Fibroblast of lung (primary cell): ENCODE measurements around the gene ITPR1. TPM values are rescaled to one million over a fixed set of nuclear protein-coding genes. Genes with fewer than 3 reads are reported as not detected.

ENCODE experiments used
- DNase-seq, 2 donors: peaks; one replicate each; pipeline versions ENCODE4 v3.0.0 to v3.0.0-alpha.2; 2010; ENCODE audit warnings: low read depth in 2 of 2
- H2AFZ ChIP-seq: 2 replicates; pipeline ENCODE4 v1.5.1; 2012; ENCODE audit warnings: low read length, control low read depth, inconsistent platforms
- H3K27ac ChIP-seq: 2 replicates; pipeline ENCODE4 v1.5.1; 2011; ENCODE audit warnings: low read length, control low read depth; ENCODE audit not compliant: insufficient read depth
- H3K27me3 ChIP-seq: 2 replicates; pipeline ENCODE4 v1.5.1; 2011; ENCODE audit warnings: mild to moderate bottlenecking, low read length; ENCODE audit not compliant: control insufficient read depth, insufficient read depth
- H3K36me3 ChIP-seq: 2 replicates; pipeline ENCODE4 v1.5.1; 2011; ENCODE audit warnings: low read length; ENCODE audit not compliant: control insufficient read depth, insufficient read depth
- H3K4me1 ChIP-seq: 2 replicates; pipeline ENCODE4 v1.5.1; 2011; ENCODE audit warnings: low read length; ENCODE audit not compliant: control insufficient read depth, insufficient read depth; ENCODE audit errors: extremely low read depth
- H3K4me2 ChIP-seq: 2 replicates; pipeline ENCODE4 v1.5.1; 2011; ENCODE audit warnings: low read length, control low read depth; ENCODE audit not compliant: insufficient read depth; ENCODE audit errors: extremely low read depth
- H3K4me3 ChIP-seq, 4 experiments: fragments of 200-600 bp in 1 of 4; sonication (generic) in 1 of 4; replicated peaks in 1 of 4; 2 replicates each; pipeline ENCODE4 v1.5.1; 2011 to 2016; ENCODE audit warnings: low read length in 4 of 4, low read depth in 3 of 4, mild to moderate bottlenecking in 3 of 4, control low read depth in 2 of 4, inconsistent platforms in 1 of 4, mixed read lengths in 1 of 4; ENCODE audit not compliant: insufficient read depth in 1 of 4; ENCODE audit errors: control extremely low read depth in 1 of 4
- H3K79me2 ChIP-seq: 2 replicates; pipeline ENCODE4 v1.5.1; 2012; ENCODE audit warnings: mild to moderate bottlenecking, low read length, inconsistent platforms; ENCODE audit not compliant: control insufficient read depth, insufficient read depth
- H3K9ac ChIP-seq: 2 replicates; pipeline ENCODE4 v1.5.1; 2011; ENCODE audit warnings: mild to moderate bottlenecking, low read length, control low read depth; ENCODE audit not compliant: insufficient read depth
- H3K9me3 ChIP-seq: 2 replicates; pipeline ENCODE4 v1.5.1; 2012; ENCODE audit warnings: low read depth, low read length; ENCODE audit not compliant: control insufficient read depth, insufficient read depth
- H4K20me1 ChIP-seq: 2 replicates; pipeline ENCODE4 v1.5.1; 2011; ENCODE audit warnings: low read length; ENCODE audit not compliant: control insufficient read depth, insufficient read depth; ENCODE audit errors: extremely low read depth
- CTCF ChIP-seq, 2 donors: IDR thresholded peaks in 1 of 2; conservative IDR thresholded peaks in 1 of 2; 1 replicate in 1 of 2; 2 replicates in 1 of 2; pipeline ENCODE4 v1.5.1; 2011 to 2012; ENCODE audit warnings: low read length in 2 of 2, control low read depth in 1 of 2, inconsistent platforms in 1 of 2, low read depth in 1 of 2, mild to moderate bottlenecking in 1 of 2
- EZH2 ChIP-seq: IDR thresholded peaks from 2 replicates; pipeline ENCODE4 v1.5.1; 2012; ENCODE audit warnings: low read length, control low read depth, mild to moderate bottlenecking; ENCODE audit errors: missing control alignments
- polyA plus RNA-seq, 2 donors: library from polyadenylated mRNA; depleted of rRNA in 1 of 2; stranded (reverse) in 1 of 2; unstranded in 1 of 2; fragments of >200 nt; gene quantifications; 2 replicates each; pipeline ENCODE4 v1.2.1, GENCODE V29; 2011 to 2012; ENCODE audit warnings: missing spikeins in 1 of 2
- total RNA-seq: library from RNA; depleted of rRNA; stranded (reverse); fragments of >200 nt; gene quantifications from 2 replicates; pipeline ENCODE4 v1.2.1, GENCODE V29; 2014

The ITPR1 gene
- total and polyA plus RNA-seq, 2 donors (not counting 1 experiment from before 2014, with no cell fraction given), result 19.2 to 87.0 TPM

DNA sequence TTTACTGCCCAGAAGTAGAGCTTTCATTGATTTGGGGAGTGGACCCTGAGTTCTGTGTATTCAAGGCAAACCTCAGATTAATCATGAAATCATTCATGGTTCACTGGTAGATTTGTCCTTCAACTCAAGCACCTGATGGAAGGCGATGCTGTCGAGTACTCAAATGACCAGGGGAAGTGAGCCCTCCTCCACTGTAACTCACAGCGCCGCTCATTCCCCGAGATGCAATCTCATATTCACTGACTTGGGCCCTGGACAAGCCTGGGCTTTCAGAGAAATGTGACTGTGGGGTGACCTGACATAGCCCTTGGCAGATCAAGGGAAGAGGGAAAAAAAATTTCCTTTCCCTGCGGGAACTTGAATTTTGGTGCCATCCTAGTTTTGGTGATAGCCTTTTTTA is 329.4 kb downstream of the ITPR1 start:
- Histone ChIP-seq H3K79me2 (no peaks in the 10 kb centered on the region), H3K27ac (no peak overlapping the region), H3K4me1 (peaks cover 4% of the 10 kb centered on the region), H3K9ac (no peak overlapping the region), H4K20me1 (no peaks in the 10 kb centered on the region), H3K36me3 (no peaks in the 10 kb centered on the region), H3K9me3 (no peaks in the 10 kb centered on the region), H3K4me2 (no peak overlapping the region), H3K27me3 (no peaks in the 10 kb centered on the region), H3K4me3 (no peak overlapping the region), H2AFZ (no peak overlapping the region)
- TF ChIP-seq EZH2 (no peak), CTCF (conservative IDR thresholded peaks at IDR 0.05 in 1 of 2, IDR thresholded peaks at IDR 0.05 in 1 of 2; ENCODE audit: low read depth in 1 of 2, low read length in 2 of 2) (no peak)
- no peak for DNase-seq

- H3K4me1 ChIP-seq, result peaks cover 4% of the 10 kb centered on the region
These were observed 330.2 kb downstream of the ITPR1 start for GRCh38 chr3:4823385-4823784.

More at GRCh38 chr3:4823385-4823784, 330.2 kb downstream of the ITPR1 start:
- H2AFZ ChIP-seq, result no peak overlapping the region
- no peak for DNase-seq
- H3K9me3 ChIP-seq, result no peaks in the 10 kb centered on the region
- no peaks in the 10 kb centered on the region for H3K79me2 ChIP-seq
- no peak overlapping the region for H3K9ac ChIP-seq
- H3K4me3 ChIP-seq, result no peak overlapping the region
- no peaks in the 10 kb centered on the region for H3K36me3 ChIP-seq
- H3K4me2 ChIP-seq, result no peak overlapping the region
- TF ChIP-seq EZH2, result no peak
- TF ChIP-seq CTCF (conservative IDR thresholded peaks at IDR 0.05 in 1 of 2, IDR thresholded peaks at IDR 0.05 in 1 of 2; ENCODE audit: low read depth in 1 of 2, low read length in 2 of 2), result no peak
- H4K20me1 ChIP-seq, result no peaks in the 10 kb centered on the region
- no peaks in the 10 kb centered on the region for H3K27me3 ChIP-seq
- H3K27ac ChIP-seq, result no peak overlapping the region
